Epidermal melanocyte (primary cell): Measurements from ENCODE around the gene UMODL1.
"Not testable (repeated sequence)": the region's sequence is repeated elsewhere in the genome, so short reads cannot be mapped to it uniquely, and the experiment has no call there.

Experiments
- DNase-seq: peaks from one replicate; pipeline ENCODE4 v3.0.0; 2011; ENCODE audit warnings: low spot score; ENCODE audit not compliant: insufficient read length

The UMODL1 gene

GRCh38 chr21:42111811-42112210, 40.7 kb downstream of the UMODL1 start:
- no peak for DNase-seq

- no peak for DNase-seq
Observed at GRCh38 chr21:42112238-42112637, 41.1 kb downstream of the UMODL1 start.

DNA sequence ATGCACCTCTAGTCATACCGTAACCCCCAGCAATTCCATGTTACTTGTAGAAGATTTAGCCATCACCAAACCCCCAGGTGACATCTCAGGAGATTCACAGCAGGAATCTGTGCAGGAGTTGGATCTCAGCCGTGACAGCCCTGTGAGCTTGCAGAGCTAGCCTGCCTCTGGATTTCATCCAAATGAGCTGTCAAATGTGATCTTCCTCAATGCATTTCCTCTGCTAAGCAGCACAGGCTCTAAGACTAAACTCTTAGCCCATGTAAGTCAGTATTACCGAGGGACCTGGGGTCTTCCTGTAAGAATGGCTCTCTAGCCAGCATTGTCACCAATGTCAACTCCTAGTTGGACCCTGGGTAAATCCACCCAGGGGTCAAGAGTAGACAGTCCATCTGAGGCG, 41.7 kb downstream of the UMODL1 start:
- DNase-seq: no peak

DNA sequence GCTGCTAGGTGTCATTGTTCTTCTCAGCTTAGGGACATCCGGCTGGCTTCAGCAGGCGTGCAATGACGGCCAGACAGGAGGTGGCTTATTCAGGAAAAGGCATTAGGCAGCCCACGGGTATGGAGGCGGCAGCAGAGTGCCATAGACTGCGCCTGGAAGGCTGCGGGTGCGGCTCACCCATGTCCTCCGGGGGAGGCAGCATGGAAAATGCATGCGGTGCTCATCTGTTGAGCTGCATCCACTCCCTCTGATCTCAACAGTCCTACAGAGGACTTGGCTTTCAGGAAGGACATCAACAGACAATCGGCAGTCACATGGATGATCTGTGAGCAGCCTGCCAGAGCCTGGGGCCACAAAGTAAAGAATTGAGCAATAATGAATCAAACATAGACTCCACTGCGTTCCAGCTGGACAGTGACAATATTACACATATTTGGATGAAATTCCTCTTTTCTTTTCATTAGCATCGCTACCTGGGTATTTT, 42.9 kb downstream of the UMODL1 start:
- DNase-seq: peak; percentile 91

- DNase-seq: no peak
Observed at GRCh38 chr21:42114646-42115045, 43.5 kb downstream of the UMODL1 start.

DNA sequence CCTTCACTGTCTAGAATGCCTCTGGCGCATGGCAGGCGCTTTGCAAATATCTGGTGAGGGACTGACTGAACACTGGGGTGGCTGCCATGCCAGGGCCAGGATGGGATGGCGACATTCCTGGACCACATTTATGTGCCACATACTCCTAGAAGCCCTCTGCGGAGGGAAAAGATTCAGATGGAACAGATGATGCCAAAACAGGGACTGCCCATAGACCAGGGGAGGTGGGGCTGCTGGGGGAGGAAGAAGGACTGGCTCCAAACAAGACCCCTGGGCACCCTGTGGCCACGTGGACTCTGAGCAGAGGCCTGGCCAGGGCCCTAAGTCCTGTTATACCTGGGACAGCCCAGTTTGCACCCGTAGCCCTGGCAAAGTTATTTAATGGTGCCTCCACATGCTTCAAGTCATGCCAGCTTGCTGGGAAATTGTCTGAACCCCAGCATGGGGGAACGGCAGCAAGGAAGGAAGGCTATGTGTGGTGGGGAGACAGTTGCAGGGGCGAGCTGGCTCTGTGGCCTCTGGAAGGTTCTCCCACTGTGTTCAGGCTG, 44.1 kb downstream of the UMODL1 start:
- DNase-seq: no peak

DNA sequence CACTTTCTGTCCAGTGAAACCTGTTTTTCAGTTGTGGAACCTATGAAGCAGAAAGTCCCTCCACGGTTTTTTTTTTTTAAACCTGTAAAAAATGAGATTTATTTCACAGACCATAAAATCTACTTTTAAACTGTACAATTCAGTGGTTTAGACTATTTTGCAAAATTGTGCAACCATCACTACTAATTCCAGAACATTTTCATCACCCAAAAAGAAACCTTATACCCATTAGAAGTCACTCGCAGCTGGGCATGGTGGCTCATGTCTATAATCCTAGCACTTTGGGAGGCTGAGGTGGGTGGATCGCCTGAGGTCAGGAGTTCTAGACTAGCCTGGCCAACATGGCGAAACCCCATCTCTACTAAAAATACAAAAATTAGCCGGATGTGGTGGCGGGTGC, 45.4 kb downstream of the UMODL1 start:
- DNase-seq: not testable (repeated sequence)

DNA sequence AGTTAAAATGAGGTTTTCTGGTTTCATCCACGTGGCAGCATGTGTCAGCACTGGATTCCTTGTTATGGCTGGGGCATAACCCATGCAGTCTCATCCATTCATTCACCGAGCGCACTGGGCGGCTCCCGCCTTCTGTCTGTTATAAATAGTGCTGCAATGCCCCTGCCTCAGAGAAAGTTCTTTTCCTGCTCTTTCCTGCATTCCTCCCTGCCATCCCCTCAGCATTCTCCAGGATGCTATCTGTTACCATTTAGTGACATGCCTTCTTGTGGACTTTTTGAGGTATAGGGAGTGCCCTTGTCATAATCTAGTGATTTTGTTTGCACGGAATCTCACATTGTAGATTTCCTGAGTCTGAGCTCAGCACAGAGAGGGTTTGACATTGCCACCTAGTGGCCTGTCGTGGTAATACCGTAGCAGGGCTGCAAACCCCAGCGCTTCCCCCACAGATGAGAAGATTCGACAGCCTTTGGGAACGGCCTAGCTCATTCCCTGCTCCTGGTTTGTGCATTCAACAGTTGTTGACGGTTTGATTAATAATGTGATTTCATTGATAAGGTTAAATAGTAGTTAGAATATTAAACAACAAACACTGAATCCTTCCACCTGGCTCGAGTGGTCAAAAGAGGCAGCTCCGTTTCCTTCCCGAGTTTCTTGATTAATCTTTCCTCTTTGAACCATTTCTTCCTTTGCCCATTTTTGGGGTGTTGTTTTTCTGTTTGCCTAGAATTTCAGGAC, 46.3 kb downstream of the UMODL1 start:
- peak; percentile 91 for DNase-seq

DNA sequence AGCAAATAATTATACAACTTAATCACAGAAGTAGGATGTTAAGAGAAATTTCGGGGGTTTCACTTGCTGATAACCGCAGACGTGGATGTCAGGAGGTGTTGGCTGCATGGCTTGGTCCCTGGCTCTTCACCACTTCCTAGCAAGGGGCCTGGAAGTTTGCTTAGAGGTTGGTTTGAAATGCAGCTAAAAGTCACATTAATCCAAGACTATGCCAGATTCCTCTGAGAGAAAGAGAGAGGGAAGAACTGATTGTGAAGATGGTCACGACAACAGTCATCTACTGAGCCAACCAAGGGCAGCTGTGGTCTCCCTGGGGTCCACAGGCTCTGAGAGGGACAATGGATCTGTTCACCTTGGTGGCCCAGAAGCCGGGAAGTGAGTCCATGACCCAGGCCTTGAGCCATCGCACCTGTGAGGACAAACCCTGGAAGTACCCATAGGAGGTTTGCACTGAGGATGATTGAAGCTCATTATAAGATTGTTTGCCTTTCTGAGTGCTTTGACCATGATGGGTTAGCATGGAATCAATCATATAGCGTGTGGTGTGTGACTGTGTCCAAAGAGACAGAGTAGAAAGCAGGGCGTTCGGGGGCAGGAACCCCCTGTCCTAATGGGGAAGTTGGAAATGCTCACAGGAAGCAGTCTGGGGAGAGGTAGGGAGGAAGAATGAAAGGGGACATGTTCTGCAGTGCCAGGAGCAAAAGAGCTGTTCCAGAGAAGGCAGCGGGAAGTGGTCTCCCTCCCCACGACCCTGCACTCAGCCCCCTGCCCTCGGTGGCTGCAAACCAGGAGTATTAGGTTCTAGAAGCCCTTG, 47.1 kb downstream of the UMODL1 start:
- no peak for DNase-seq

- no peak for DNase-seq
Observed at GRCh38 chr21:42118901-42119300, 47.8 kb downstream of the UMODL1 start.

DNA sequence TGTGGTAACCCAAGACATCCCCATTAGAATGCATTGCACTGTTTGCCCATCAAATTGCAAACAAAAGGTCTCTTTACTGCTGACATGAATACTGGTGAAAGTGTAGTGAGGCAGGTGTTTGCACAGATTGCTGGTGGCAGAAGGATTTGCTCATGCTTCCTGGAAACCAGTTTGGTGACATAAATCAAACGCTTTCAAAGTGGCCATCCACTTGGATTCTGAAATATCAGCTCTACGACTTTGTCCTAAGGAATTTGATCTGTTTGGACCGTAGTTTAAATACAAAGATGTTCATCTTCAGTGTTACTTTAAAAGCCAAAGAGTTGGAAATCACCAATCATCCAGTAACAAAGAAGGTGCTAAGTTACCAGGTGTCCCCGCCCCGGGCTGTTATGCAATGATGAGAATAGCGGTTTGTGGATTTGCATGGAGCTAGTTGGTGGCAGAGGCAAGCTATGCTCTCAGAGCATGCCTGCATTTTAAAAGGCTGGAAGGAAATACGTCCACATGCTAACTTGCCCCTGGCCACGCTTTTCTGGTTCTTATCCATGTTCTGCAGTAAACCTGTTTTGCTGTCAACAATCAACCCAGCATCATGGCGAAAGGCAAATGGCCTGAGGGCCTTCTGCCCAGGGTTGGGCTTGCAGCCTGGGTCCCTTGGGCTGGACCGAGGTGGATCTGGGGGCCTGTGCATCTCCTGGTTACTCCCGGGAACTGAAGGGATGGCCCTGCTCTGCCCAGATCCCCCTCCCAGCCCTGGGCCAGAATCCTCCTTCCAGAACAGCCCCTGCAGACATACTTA, 49.2 kb downstream of the UMODL1 start:
- no peak for DNase-seq

GRCh38 chr21:42120903-42121535, 49.9 kb downstream of the UMODL1 start:
- DNase-seq: no peak

DNA sequence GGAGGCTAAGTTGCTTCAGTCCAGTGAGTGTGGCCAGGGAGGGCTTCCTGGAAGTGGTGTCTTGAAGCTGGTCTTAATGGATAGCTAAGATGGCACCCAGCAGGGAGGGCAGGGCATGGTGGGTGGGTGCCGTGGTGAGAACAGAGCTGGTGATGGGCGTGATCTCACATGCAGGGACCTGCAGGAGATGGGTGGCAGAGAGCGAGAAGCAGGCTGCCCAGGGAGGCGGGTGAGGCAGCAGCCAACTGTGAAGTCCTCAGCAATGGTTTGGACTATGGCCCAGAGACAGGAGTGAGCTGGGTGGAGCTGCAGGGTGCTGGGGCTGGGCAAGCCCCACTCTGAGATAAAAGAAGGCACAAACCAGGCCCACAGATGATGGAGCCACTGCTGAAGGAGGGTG, 50.7 kb downstream of the UMODL1 start:
- no peak for DNase-seq

GRCh38 chr21:42122398-42122797, 51.3 kb downstream of the UMODL1 start:
- DNase-seq: no peak

- no peak for DNase-seq
Observed at GRCh38 chr21:42122808-42123207, 51.7 kb downstream of the UMODL1 start.

DNA sequence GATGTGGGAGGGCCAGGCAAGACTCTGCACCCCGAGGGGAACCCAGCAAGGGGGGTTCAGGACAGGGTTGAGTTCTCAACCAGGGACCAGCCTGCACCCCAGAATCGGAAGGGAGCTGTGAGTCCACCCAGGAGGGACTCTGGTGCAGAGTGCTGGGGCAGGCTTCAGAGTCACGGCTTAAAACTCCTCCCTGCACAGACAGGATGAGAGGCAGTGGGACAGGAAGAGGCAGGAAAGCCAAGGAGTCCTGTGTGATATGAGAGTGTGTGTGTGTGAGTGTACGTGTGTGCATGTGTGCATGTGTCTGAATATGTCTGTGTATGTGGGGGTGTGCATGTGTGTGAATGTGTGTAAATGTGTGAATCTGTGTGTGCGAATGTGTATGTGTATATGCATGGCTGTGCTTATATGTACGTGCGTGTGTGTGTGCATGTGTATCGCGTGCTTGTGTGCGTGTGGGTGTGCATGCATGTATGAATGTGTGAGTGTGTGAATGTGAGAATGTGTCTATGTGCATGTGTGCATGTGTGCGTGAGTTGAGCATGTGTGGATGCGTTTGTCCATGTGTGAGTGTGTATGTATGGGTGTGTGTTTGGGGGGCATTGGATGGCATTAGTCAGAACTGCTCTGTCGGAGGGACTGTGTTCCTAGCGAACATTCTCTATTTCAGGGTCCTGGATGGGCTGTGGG, 52.2 kb downstream of the UMODL1 start:
- no peak for DNase-seq

- DNase-seq: no peak
Observed at GRCh38 chr21:42124081-42124480, 53.0 kb downstream of the UMODL1 start.

DNA sequence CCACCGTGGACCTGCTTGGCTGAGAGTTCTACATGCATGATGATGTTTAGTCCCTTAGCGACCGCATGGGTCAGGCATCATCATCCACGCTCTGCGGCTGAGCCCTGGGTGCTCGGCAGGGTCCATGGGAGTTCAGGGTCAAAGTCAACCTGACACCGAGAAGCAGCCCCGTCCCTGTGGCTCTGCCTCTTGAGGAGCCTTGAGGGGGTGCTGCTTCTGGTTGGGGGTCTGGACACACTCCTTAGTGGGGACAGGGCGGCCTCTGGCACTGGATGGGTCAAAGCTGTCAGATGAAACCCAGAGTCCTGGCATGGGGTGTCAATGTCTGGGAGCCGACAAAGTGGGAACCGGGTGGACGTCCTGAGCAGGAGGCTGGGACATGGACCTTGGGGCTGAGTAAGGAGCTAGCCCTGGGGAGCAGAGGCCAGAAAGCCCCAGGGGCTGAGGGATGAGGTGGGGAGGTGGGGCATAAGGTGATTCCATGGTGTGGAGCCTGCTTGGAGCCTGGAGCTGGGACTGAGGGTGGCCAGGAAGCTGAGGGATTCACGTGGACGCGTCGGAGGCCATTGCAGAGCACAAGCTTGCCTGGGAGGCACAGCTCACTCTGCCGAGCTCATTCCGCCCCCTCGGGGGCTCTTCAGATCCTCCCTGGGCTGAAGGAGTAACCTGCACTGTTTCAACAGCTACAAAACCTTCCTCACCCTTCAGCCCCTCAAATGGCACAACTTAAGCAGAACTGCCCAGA, 53.9 kb downstream of the UMODL1 start:
- DNase-seq: no peak
